OCI-LY3 (cell line): ENCODE data around the gene ZNF740.
A peak's percentile ranks its signal among the peaks of the same experiment; 100 is the strongest.

ENCODE experiments used
- H2AFZ ChIP-seq: fragments of 200-600, 300-600 bp; shearing (Covaris generic); 2 replicates; pipeline ENCODE4 v1.6.0; 2014; ENCODE audit warnings: antibody characterized with exemption, low read depth, low read length
- H3K27ac ChIP-seq: fragments of 200-600, 300-600 bp; sonication (generic); 2 replicates; pipeline ENCODE4 v1.5.1; 2014; ENCODE audit warnings: mild to moderate bottlenecking, low read length, moderate library complexity, mixed read lengths
- H3K27me3 ChIP-seq: fragments of 200-600, 300-600 bp; sonication (generic); 2 replicates; pipeline ENCODE4 v1.6.1; 2014; ENCODE audit warnings: low read depth, low read length, mixed read lengths
- H3K36me3 ChIP-seq: fragments of 200-600, 300-600 bp; sonication (generic); replicated peaks from 2 replicates; pipeline ENCODE3; 2014; ENCODE audit warnings: low read depth, low read length, mixed read lengths
- H3K4me1 ChIP-seq: fragments of 300-600, 200-600 bp; sonication (generic); 2 replicates; pipeline ENCODE4 v1.6.1; 2014; ENCODE audit warnings: low read length, mixed read lengths
- H3K4me2 ChIP-seq: fragments of 200-600, 300-600 bp; sonication (generic); 2 replicates; pipeline ENCODE4 v1.6.1; 2014; ENCODE audit warnings: low read length, mixed read lengths
- H3K4me3 ChIP-seq: fragments of 300-600, 200-600 bp; sonication (generic); 2 replicates; pipeline ENCODE4 v1.5.1; 2014; ENCODE audit warnings: antibody characterized with exemption, mild to moderate bottlenecking, low read length, moderate library complexity
- H3K79me2 ChIP-seq: fragments of 300-600, 200-600 bp; shearing (Covaris generic); 2 replicates; pipeline ENCODE4 v1.6.1; 2014; ENCODE audit warnings: mild to moderate bottlenecking, low read length, mixed read lengths
- H3K9ac ChIP-seq: fragments of 300-600, 200-600 bp; shearing (Covaris generic); 2 replicates; pipeline ENCODE4 v1.6.0; 2014; ENCODE audit warnings: mild to moderate bottlenecking, low read length, moderate library complexity
- H3K9me3 ChIP-seq: fragments of 200-600, 300-600 bp; shearing (Covaris generic); 2 replicates; pipeline ENCODE4 v1.6.1; 2014; ENCODE audit warnings: low read length, mixed read lengths; ENCODE audit not compliant: insufficient read depth
- H4K20me1 ChIP-seq: fragments of 200-600, 300-600 bp; sonication (generic); 2 replicates; pipeline ENCODE4 v1.6.1; 2016; ENCODE audit warnings: low read length, mixed read lengths; ENCODE audit not compliant: insufficient read depth
- CTCF ChIP-seq: fragments of 200-600, 300-600 bp; sonication (generic); IDR thresholded peaks from 2 replicates; pipeline ENCODE4 v1.5.1; 2014; ENCODE audit warnings: antibody characterized with exemption, low read length, low read depth
- EZH2phosphoT487 ChIP-seq: fragments of 200-600 bp; shearing (Covaris generic); IDR thresholded peaks from 2 replicates; pipeline ENCODE4 v1.6.1; 2018; ENCODE audit warnings: antibody characterized with exemption, mixed run types, low read depth

Gene ZNF740

GRCh38 chr12:53217051-53217930 is 36.8 kb downstream of the ZNF740 start:
- no peak overlapping the region for H3K4me2 ChIP-seq
- H3K4me1 ChIP-seq: peaks cover 13% of the 10 kb centered on the region
- no peaks in the 10 kb centered on the region for H3K79me2 ChIP-seq

GRCh38 chr12:53217931-53218307 is 37.4 kb downstream of the ZNF740 start:
- Histone ChIP-seq H2AFZ (no peak overlapping the region), H3K4me2 (no peak overlapping the region), H3K4me3 (no peak overlapping the region), H3K79me2 (no peaks in the 10 kb centered on the region), H3K27ac (no peak overlapping the region), H3K36me3 (no peaks in the 10 kb centered on the region), H4K20me1 (no peaks in the 10 kb centered on the region), H3K4me1 (peaks cover 15% of the 10 kb centered on the region), H3K9ac (no peak overlapping the region), H3K9me3 (no peaks in the 10 kb centered on the region), H3K27me3 (peaks cover 9% of the 10 kb centered on the region)
- no peak for TF ChIP-seq EZH2phosphoT487

More at GRCh38 chr12:53217051-53217930, 36.8 kb downstream of the ZNF740 start:
- H4K20me1 ChIP-seq: no peaks in the 10 kb centered on the region
- no peak overlapping the region for H3K9ac ChIP-seq
- no peak overlapping the region for H3K4me3 ChIP-seq
- no peak overlapping the region for H2AFZ ChIP-seq
- H3K36me3 ChIP-seq: no peaks in the 10 kb centered on the region
- H3K27me3 ChIP-seq: peaks cover 9% of the 10 kb centered on the region
- no peak overlapping the region for H3K27ac ChIP-seq
- no peaks in the 10 kb centered on the region for H3K9me3 ChIP-seq
- TF ChIP-seq EZH2phosphoT487 (no peak), CTCF (no peak)

- no peak overlapping the region for H3K9ac ChIP-seq
- peaks cover 11% of the 10 kb centered on the region for H3K4me1 ChIP-seq
- H3K9me3 ChIP-seq: no peaks in the 10 kb centered on the region
- H4K20me1 ChIP-seq: no peaks in the 10 kb centered on the region
- H3K4me3 ChIP-seq: no peak overlapping the region
- no peak overlapping the region for H3K27ac ChIP-seq
- H3K4me2 ChIP-seq: peak overlapping the region; percentile 97; the same call in 1 of the 2 replicates
- H3K36me3 ChIP-seq: no peaks in the 10 kb centered on the region
- TF ChIP-seq CTCF (no peak), EZH2phosphoT487 (no peak)
- H2AFZ ChIP-seq: no peak overlapping the region
- H3K27me3 ChIP-seq: peaks cover 9% of the 10 kb centered on the region
- H3K79me2 ChIP-seq: no peaks in the 10 kb centered on the region
These were observed 38.2 kb downstream of the ZNF740 start for GRCh38 chr12:53218551-53219291.

GRCh38 chr12:53219292-53219955 is 38.9 kb downstream of the ZNF740 start:
- peak overlapping the region; percentile 93 for H3K4me3 ChIP-seq
- H3K27ac ChIP-seq: no peak overlapping the region
- no peaks in the 10 kb centered on the region for H3K79me2 ChIP-seq
- no peaks in the 10 kb centered on the region for H3K9me3 ChIP-seq
- peak overlapping the region; percentile 69 for H3K9ac ChIP-seq
- H3K4me1 ChIP-seq: peaks cover 11% of the 10 kb centered on the region
- peak overlapping the region; percentile 97 for H3K4me2 ChIP-seq
- peaks cover 9% of the 10 kb centered on the region for H3K27me3 ChIP-seq
- no peaks in the 10 kb centered on the region for H3K36me3 ChIP-seq
- 0 out of 2 replicates have a peak overlapping the region, but pooled peaks have one; percentile 3 for H2AFZ ChIP-seq
- TF ChIP-seq EZH2phosphoT487 (peak; percentile 42; the same call in 1 of the 2 replicates), CTCF (no peak)
- no peaks in the 10 kb centered on the region for H4K20me1 ChIP-seq
